Nephron progenitor cell (in vitro differentiated cells): Measurements from ENCODE around the gene SMG1.

Experiments
- DNase-seq: peaks from one replicate; pipeline ENCODE4 v3.0.0; 2021
- H3K27ac Mint-ChIP-seq: 2 replicates; pipeline ENCODE4 v1.8.0; 2021; ENCODE audit warnings: mild to moderate bottlenecking, moderate library complexity, mixed read lengths
- H3K27me3 Mint-ChIP-seq: 2 replicates; pipeline ENCODE4 v1.8.0; 2021; ENCODE audit warnings: mild to moderate bottlenecking, low read depth, mixed read lengths; ENCODE audit not compliant: poor library complexity
- H3K36me3 Mint-ChIP-seq: 2 replicates; pipeline ENCODE4 v1.8.0; 2021; ENCODE audit warnings: low read depth, mixed read lengths
- H3K4me1 Mint-ChIP-seq: 2 replicates; pipeline ENCODE4 v1.8.0; 2021; ENCODE audit warnings: mixed read lengths
- H3K4me3 Mint-ChIP-seq: 2 replicates; pipeline ENCODE4 v1.8.0; 2021; ENCODE audit warnings: mild to moderate bottlenecking, moderate library complexity, mixed read lengths
- H3K9me3 Mint-ChIP-seq: 2 replicates; pipeline ENCODE4 v1.8.0; 2021; ENCODE audit warnings: mild to moderate bottlenecking, moderate library complexity, mixed read lengths
- CTCF ChIP-seq: fragments of 200-600 bp; sonication (generic); IDR thresholded peaks from 2 replicates; pipeline ENCODE4 v1.5.0; 2021; ENCODE audit warnings: antibody characterized with exemption

The SMG1 gene

GRCh38 chr16:18829251-18829650 lies 97.0 kb downstream of the SMG1 start:
- Mint-ChIP-seq H3K27ac (peak overlapping the region; percentile 48), H3K4me1 (no peaks in the 10 kb centered on the region), H3K36me3 (peaks cover 50% of the 10 kb centered on the region), H3K9me3 (peaks cover 3% of the 10 kb centered on the region), H3K27me3 (no peaks in the 10 kb centered on the region), H3K4me3 (no peak overlapping the region)
- no peak for DNase-seq
- TF ChIP-seq CTCF, result no peak

GRCh38 chr16:18827890-18828289 lies 98.3 kb downstream of the SMG1 start:
- TF ChIP-seq CTCF, result no peak
- Mint-ChIP-seq H3K4me1 (no peaks in the 10 kb centered on the region), H3K9me3 (peaks cover 3% of the 10 kb centered on the region), H3K27ac (peak overlapping the region; percentile 9), H3K27me3 (no peaks in the 10 kb centered on the region), H3K4me3 (no peak overlapping the region), H3K36me3 (peaks cover 40% of the 10 kb centered on the region)
- no peak for DNase-seq

GRCh38 chr16:18816286-18816685 lies 109.9 kb downstream of the SMG1 start:
- Mint-ChIP-seq H3K4me1 (no peaks in the 10 kb centered on the region), H3K36me3 (peaks cover 67% of the 10 kb centered on the region), H3K27me3 (no peaks in the 10 kb centered on the region), H3K4me3 (no peak overlapping the region), H3K9me3 (no peaks in the 10 kb centered on the region), H3K27ac (no peak overlapping the region)
- no peak for TF ChIP-seq CTCF
- no peak for DNase-seq

- no peak for TF ChIP-seq CTCF
- Mint-ChIP-seq H3K27ac (no peak overlapping the region), H3K9me3 (no peaks in the 10 kb centered on the region), H3K27me3 (no peaks in the 10 kb centered on the region), H3K4me3 (no peak overlapping the region), H3K36me3 (peaks cover 84% of the 10 kb centered on the region), H3K4me1 (no peaks in the 10 kb centered on the region)
- no peak for DNase-seq
Observed at GRCh38 chr16:18811925-18812324, 114.3 kb downstream of the SMG1 start.

GRCh38 chr16:18809165-18809564 lies 117.0 kb downstream of the SMG1 start:
- TF ChIP-seq CTCF, result no peak
- no peak overlapping the region for H3K27ac Mint-ChIP-seq
- no peaks in the 10 kb centered on the region for H3K27me3 Mint-ChIP-seq
- no peak for DNase-seq
- H3K4me1 Mint-ChIP-seq, result peaks cover 20% of the 10 kb centered on the region
- H3K4me3 Mint-ChIP-seq, result no peak overlapping the region
- H3K36me3 Mint-ChIP-seq, result peaks cover 68% of the 10 kb centered on the region
- no peaks in the 10 kb centered on the region for H3K9me3 Mint-ChIP-seq

- TF ChIP-seq CTCF, result no peak
- peaks cover 45% of the 10 kb centered on the region for H3K4me1 Mint-ChIP-seq
- H3K9me3 Mint-ChIP-seq, result no peaks in the 10 kb centered on the region
- no peak for DNase-seq
- H3K27me3 Mint-ChIP-seq, result peaks cover 3% of the 10 kb centered on the region
- H3K27ac Mint-ChIP-seq, result peak overlapping the region; percentile 50
- H3K36me3 Mint-ChIP-seq, result peaks cover 36% of the 10 kb centered on the region
- no peak overlapping the region for H3K4me3 Mint-ChIP-seq
Observed at GRCh38 chr16:18805257-18805773, 120.9 kb downstream of the SMG1 start.
